Activated T-cell treated with anti-CD3 and anti-CD28 coated beads, Interleukin-2, amount 50 U/mL, for 24 hours (primary cell): ENCODE measurements around the gene CPN2.

Experiments
- DNase-seq: peaks from one replicate; pipeline ENCODE4 v3.0.0-alpha.2; 2020
- H3K27ac Mint-ChIP-seq: 2 replicates; pipeline ENCODE4 v1.8.0; 2020; ENCODE audit warnings: mild to moderate bottlenecking, mixed read lengths
- H3K27me3 Mint-ChIP-seq: 2 replicates; pipeline ENCODE4 v1.8.0; 2020; ENCODE audit warnings: mixed read lengths
- H3K36me3 Mint-ChIP-seq: 2 replicates; pipeline ENCODE4 v1.8.0; 2020; ENCODE audit warnings: low read depth, mixed read lengths
- H3K4me1 Mint-ChIP-seq: 2 replicates; pipeline ENCODE4 v1.8.0; 2020; ENCODE audit warnings: low read depth, mixed read lengths
- H3K4me3 Mint-ChIP-seq: 2 replicates; pipeline ENCODE4 v1.8.0; 2020; ENCODE audit warnings: mild to moderate bottlenecking, moderate library complexity, mixed read lengths
- H3K9me3 Mint-ChIP-seq: 2 replicates; pipeline ENCODE4 v1.8.0; 2020; ENCODE audit warnings: mixed read lengths

Gene CPN2

DNA sequence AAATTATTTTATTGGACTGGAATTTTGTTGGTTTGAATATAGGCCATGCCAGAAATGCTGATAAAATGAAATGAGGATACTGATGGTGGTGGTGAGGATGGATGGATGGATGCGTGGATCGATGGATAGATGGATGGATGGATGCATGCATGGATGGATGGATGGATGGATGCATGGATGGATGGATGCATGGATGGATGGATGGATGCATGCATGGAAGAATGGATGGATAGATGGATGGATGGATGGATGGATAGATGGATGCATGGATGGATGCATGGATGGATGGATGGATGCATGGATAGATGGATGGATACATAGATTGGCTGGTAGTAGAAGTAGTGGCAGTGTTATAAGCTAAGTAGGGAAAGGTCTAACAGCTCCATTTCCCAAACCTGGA, 40.1 kb downstream of the CPN2 start:
- Mint-ChIP-seq H3K36me3 (no peaks in the 10 kb centered on the region), H3K27me3 (peaks cover 33% of the 10 kb centered on the region), H3K4me1 (peaks cover 34% of the 10 kb centered on the region), H3K4me3 (no peak overlapping the region), H3K9me3 (no peaks in the 10 kb centered on the region), H3K27ac (no peak overlapping the region)
- DNase-seq = no peak

DNA sequence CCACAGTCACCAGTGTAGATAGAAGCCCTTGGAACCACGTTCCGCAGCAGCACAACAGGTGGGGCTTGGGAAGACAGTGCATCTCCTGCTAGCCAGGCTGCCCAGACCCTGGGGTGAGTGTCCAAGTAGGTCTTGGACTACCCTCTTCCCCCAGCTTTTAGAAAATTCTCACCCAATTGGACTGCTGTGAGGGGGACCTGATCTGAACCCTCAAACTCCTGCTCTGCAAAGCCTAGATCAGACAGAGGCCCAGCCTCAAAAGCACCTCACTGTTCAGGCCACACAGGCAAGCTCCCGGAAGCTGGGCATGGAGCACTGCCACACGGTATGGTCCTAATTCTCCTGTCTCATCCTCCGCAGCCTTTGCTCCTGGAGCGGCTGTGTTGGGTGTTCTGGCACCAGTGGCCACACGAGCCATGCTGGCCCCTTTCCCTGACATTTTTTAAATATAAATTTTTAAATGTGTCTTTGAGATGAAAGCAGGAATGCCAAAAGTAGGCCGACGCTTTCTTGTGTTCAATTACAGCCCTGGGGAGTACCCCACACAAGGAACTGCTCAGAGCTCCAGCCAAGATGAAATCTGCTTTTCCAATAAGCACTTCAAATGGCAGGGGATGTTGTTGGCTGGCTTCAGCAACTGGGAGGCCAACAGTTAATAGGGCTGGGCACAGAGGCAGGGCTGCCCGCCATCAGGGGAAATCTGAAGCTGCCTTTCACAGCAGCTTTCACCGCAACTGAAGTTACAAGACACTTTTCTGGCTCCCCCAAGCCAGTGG, 40.9 kb downstream of the CPN2 start:
- no peak for DNase-seq

GRCh38 chr3:194308601-194309449, 42.3 kb downstream of the CPN2 start:
- Mint-ChIP-seq H3K4me3 (no peak overlapping the region), H3K4me1 (peaks cover 35% of the 10 kb centered on the region), H3K27ac (no peak overlapping the region), H3K27me3 (peaks cover 18% of the 10 kb centered on the region), H3K9me3 (peaks cover 2% of the 10 kb centered on the region), H3K36me3 (no peaks in the 10 kb centered on the region)
- DNase-seq = no peak

More for the DNA sequence above, 40.9 kb downstream of the CPN2 start:
- Mint-ChIP-seq H3K4me3 (no peak overlapping the region), H3K27ac (no peak overlapping the region), H3K36me3 (no peaks in the 10 kb centered on the region), H3K4me1 (peaks cover 34% of the 10 kb centered on the region), H3K27me3 (peaks cover 31% of the 10 kb centered on the region), H3K9me3 (no peaks in the 10 kb centered on the region)

GRCh38 chr3:194307849-194308248, 43.3 kb downstream of the CPN2 start:
- peaks cover 2% of the 10 kb centered on the region for H3K9me3 Mint-ChIP-seq
- peaks cover 34% of the 10 kb centered on the region for H3K4me1 Mint-ChIP-seq
- H3K27me3 Mint-ChIP-seq = peaks cover 12% of the 10 kb centered on the region
- H3K36me3 Mint-ChIP-seq = no peaks in the 10 kb centered on the region
- no peak for DNase-seq
- H3K4me3 Mint-ChIP-seq = no peak overlapping the region
- H3K27ac Mint-ChIP-seq = no peak overlapping the region

DNA sequence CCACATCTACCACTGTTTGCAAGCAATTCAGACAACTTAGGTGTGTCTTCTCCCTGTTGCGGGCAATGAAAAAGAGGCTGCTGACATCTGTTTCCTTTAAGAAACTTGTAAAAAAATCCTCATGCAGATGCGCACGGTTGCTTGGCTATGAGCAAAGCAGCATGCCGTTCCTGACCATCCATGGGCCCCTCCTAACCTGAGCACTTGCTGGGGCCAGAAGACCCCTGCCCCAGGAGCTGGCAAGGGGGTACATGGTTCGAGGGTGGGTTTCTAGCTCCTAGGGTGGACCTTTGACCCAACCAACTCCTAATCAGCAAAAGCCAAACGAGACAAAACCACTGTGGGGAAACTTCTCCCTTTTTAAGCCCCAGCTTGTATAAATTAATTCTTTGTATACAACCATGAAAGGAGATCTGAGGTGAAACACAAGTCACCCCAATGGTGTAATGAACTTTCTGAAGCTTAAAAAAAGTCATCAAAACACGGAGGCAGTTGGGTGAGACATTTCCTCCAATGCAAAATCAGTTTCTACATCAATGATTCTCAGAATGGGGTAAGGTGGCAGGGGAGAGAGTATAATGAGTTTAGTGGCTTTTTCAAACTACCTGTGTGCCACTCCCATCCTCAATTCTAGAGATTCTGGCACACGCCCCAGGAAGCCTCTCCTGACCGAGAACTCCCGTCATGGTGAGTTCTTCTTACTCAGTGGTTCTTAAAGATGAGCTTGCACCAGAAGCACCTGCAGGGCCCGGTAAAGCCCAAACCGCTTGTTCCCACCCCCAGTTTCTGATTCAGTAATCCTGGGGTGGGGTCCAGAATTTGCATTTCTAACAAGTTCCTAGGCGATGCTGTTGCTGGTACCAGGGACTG, 44.1 kb downstream of the CPN2 start:
- Mint-ChIP-seq H3K9me3 (peaks cover 2% of the 10 kb centered on the region), H3K27me3 (peaks cover 4% of the 10 kb centered on the region), H3K27ac (peak overlapping the region; percentile 45), H3K4me3 (peak overlapping the region; percentile 28), H3K36me3 (no peaks in the 10 kb centered on the region), H3K4me1 (peaks cover 33% of the 10 kb centered on the region)
- no peak for DNase-seq

GRCh38 chr3:194306109-194306686, 44.9 kb downstream of the CPN2 start:
- DNase-seq = peak; percentile 56
- Mint-ChIP-seq H3K36me3 (no peaks in the 10 kb centered on the region), H3K4me3 (peak overlapping the region; percentile 28), H3K27ac (peak overlapping the region; percentile 45), H3K4me1 (peaks cover 33% of the 10 kb centered on the region), H3K9me3 (peaks cover 2% of the 10 kb centered on the region), H3K27me3 (no peaks in the 10 kb centered on the region)

- peaks cover 2% of the 10 kb centered on the region for H3K9me3 Mint-ChIP-seq
- H3K27ac Mint-ChIP-seq = no peak overlapping the region
- no peaks in the 10 kb centered on the region for H3K27me3 Mint-ChIP-seq
- no peaks in the 10 kb centered on the region for H3K36me3 Mint-ChIP-seq
- peaks cover 33% of the 10 kb centered on the region for H3K4me1 Mint-ChIP-seq
- peak; percentile 26 for DNase-seq
- H3K4me3 Mint-ChIP-seq = no peak overlapping the region
Measured at GRCh38 chr3:194305356-194306108, 45.6 kb downstream of the CPN2 start.

GRCh38 chr3:194304186-194304917, 46.8 kb downstream of the CPN2 start:
- no peak overlapping the region for H3K4me3 Mint-ChIP-seq
- no peaks in the 10 kb centered on the region for H3K36me3 Mint-ChIP-seq
- H3K9me3 Mint-ChIP-seq = peaks cover 2% of the 10 kb centered on the region
- DNase-seq = no peak
- no peak overlapping the region for H3K27ac Mint-ChIP-seq
- no peaks in the 10 kb centered on the region for H3K27me3 Mint-ChIP-seq
- H3K4me1 Mint-ChIP-seq = peaks cover 38% of the 10 kb centered on the region

DNA sequence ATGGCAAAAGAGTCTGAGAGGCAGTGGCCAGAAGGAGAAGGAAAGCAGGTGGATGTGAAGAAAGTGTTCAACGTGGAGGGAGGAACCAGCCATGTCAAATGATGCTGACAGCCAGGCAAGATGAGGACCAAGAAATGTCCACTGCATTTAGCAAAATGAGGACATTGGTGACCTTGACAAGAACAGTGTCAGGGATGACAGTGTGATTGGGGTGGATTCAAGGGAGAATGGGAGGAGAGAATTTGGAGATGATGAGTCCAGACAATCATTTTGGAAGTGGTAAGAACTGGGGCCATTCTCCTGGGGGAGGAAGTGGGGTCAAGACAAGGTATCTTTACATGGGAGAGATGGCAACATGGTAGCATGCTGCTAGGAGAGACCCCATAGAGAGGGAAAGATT, 47.4 kb downstream of the CPN2 start:
- H3K9me3 Mint-ChIP-seq = peaks cover 2% of the 10 kb centered on the region
- H3K4me1 Mint-ChIP-seq = peaks cover 35% of the 10 kb centered on the region
- no peak overlapping the region for H3K4me3 Mint-ChIP-seq
- H3K36me3 Mint-ChIP-seq = no peaks in the 10 kb centered on the region
- H3K27me3 Mint-ChIP-seq = no peaks in the 10 kb centered on the region
- DNase-seq = no peak
- H3K27ac Mint-ChIP-seq = no peak overlapping the region

- DNase-seq = no peak
- Mint-ChIP-seq H3K36me3 (no peaks in the 10 kb centered on the region), H3K27me3 (peaks cover 3% of the 10 kb centered on the region), H3K27ac (no peak overlapping the region), H3K4me1 (peaks cover 20% of the 10 kb centered on the region), H3K4me3 (no peak overlapping the region), H3K9me3 (peaks cover 2% of the 10 kb centered on the region)
Measured at GRCh38 chr3:194301730-194302129, 49.4 kb downstream of the CPN2 start.

- H3K27me3 Mint-ChIP-seq = peaks cover 3% of the 10 kb centered on the region
- no peak for DNase-seq
- no peaks in the 10 kb centered on the region for H3K36me3 Mint-ChIP-seq
- H3K4me3 Mint-ChIP-seq = no peak overlapping the region
- H3K4me1 Mint-ChIP-seq = peaks cover 12% of the 10 kb centered on the region
- no peak overlapping the region for H3K27ac Mint-ChIP-seq
- peaks cover 2% of the 10 kb centered on the region for H3K9me3 Mint-ChIP-seq
Measured at GRCh38 chr3:194300936-194301335, 50.2 kb downstream of the CPN2 start.

GRCh38 chr3:194300382-194300758, 50.8 kb downstream of the CPN2 start:
- peaks cover 2% of the 10 kb centered on the region for H3K9me3 Mint-ChIP-seq
- H3K27ac Mint-ChIP-seq = no peak overlapping the region
- H3K4me3 Mint-ChIP-seq = no peak overlapping the region
- peaks cover 10% of the 10 kb centered on the region for H3K4me1 Mint-ChIP-seq
- peaks cover 4% of the 10 kb centered on the region for H3K27me3 Mint-ChIP-seq
- H3K36me3 Mint-ChIP-seq = no peaks in the 10 kb centered on the region
- DNase-seq = no peak
